Right lobe of liver (tissue), 6 donors: ENCODE data around the gene FOXN4. TPM values are rescaled to one million over a fixed set of nuclear protein-coding genes. Genes with fewer than 3 reads are reported as not detected.

Experiments used
- ATAC-seq, 4 donors: fragments of 200-7000 bp; cut with Tn5 transposase; one replicate each; pipeline ENCODE4 v1.9.1; 2020; ENCODE audit warnings: mild to moderate bottlenecking in 4 of 4, moderate library complexity in 4 of 4
- DNase-seq, 3 donors: peaks; one replicate each; pipeline ENCODE4 v3.0.0-alpha.2; 2020
- H3K27ac ChIP-seq, 3 donors: fragments of 200-600 bp; one replicate each; pipeline ENCODE4 v1.8.0; 2022
- H3K27me3 ChIP-seq, 2 donors: fragments of 200-600 bp; one replicate each; pipeline ENCODE4 v1.8.0; 2022
- H3K36me3 ChIP-seq, 4 donors: fragments of 200-600 bp; sonication (generic) in 1 of 4; one replicate each; pipeline versions ENCODE4 v1.5.1 to v1.8.0; 2017 to 2022; ENCODE audit warnings: control low read depth in 1 of 4
- H3K4me1 ChIP-seq, 4 donors: fragments of 200-600 bp; sonication (generic) in 1 of 4; one replicate each; pipeline versions ENCODE4 v1.5.1 to v1.8.0; 2017 to 2022; ENCODE audit warnings: control low read depth in 1 of 4
- H3K4me3 ChIP-seq, 3 donors: fragments of 200-600 bp; one replicate each; pipeline ENCODE4 v1.8.0; 2022
- H3K9me3 ChIP-seq, 4 donors: fragments of 200-600 bp; sonication (generic) in 1 of 4; one replicate each; pipeline versions ENCODE4 v1.5.1 to v1.8.0; 2017 to 2022; ENCODE audit warnings: control low read depth in 1 of 4
- POLR2A ChIP-seq: fragments of 450-650 bp; IDR thresholded peaks from one replicate; pipeline ENCODE4 v1.6.1; 2017; ENCODE audit warnings: antibody characterized with exemption, mild to moderate bottlenecking
- WGBS: methylation state at CpG from one replicate; pipeline ENCODE4 v1.1.6; 2018; ENCODE audit warnings: low coverage, low lambda C conversion rate; ENCODE audit not compliant: insufficient coverage; ENCODE audit errors: missing lambda C conversion rate; 5-methylcytosine and 5-hydroxymethylcytosine counted together
- intact Hi-C, 2 donors: fragments of 100-400 bp; cut with DNase I; formaldehyde crosslinking; loops; one replicate each; pipeline versions ENCODE4 v1.11.2 to v1.14.1; 2022
- total RNA-seq, 6 experiments: library from RNA; depleted of rRNA in 2 of 6; stranded (reverse); fragments of >200 nt in 2 of 6; fragmentation: NEBNext Ultra II Directional in 3 of 6; extraction: Animal tissue kit (Norgen Biotek cat#: 25700) in 3 of 6; gene quantifications; one replicate each; pipeline versions ENCODE4 v1.1.0 to v1.2.4, GENCODE V29; 2016 to 2023
- TF ChIP-seq, protein P1 (sequence below), 4 donors: fragments of 200-600 bp in 3 of 4; fragments of 450-650 bp in 1 of 4; IDR thresholded peaks; one replicate each; pipeline versions ENCODE4 v1.5.1 to v1.8.0; 2016 to 2022; ENCODE audit warnings: antibody characterized with exemption in 4 of 4, mild to moderate bottlenecking in 2 of 4
- donor health status: DM: no; HTN: yes; CAD: no.
- donor health status: DM: no; HTN: no; CAD: no.
- donor health status: DM: no; HTN: no; CAD: no.
- donor health status: DM: no; HTN: yes; CAD: no.
- donor health status: DM: no; HTN: yes; CAD: no.

FOXN4 gene
- total RNA-seq, 6 experiments from 2014 or later: 0.06 to 0.86 (median 0.15) TPM; not detected in 2

DNA sequence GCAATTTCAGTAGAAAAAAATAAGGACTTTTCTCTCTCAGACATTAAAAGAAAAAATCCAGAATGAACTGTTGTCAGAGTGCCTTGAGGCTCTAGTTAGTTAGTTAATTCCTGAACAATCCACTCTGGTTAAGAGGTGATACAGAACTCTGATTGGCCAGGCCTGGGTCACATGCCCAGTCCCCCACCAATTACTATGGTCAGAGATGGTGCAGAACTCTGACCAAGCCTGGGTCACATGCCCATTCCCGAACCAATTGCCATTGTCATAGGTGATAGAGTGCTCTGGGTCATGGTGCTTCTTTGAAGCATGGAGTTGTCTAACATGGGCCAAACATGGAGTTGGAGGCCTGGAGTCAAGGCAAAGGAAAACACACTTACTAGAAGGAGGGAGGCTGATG is 27.5 kb upstream of the FOXN4 start:
- intact Hi-C loops: no loop called here
- Histone ChIP-seq H3K36me3 (no peaks in the 10 kb centered on the region), H3K27ac (no peak overlapping the region), H3K4me1 (no peaks in the 10 kb centered on the region), H3K27me3 (no peaks in the 10 kb centered on the region), H3K9me3 (no peaks in the 10 kb centered on the region), H3K4me3 (no peak overlapping the region)
- TF ChIP-seq POLR2A: no peak
- TF ChIP-seq, protein P1, sequence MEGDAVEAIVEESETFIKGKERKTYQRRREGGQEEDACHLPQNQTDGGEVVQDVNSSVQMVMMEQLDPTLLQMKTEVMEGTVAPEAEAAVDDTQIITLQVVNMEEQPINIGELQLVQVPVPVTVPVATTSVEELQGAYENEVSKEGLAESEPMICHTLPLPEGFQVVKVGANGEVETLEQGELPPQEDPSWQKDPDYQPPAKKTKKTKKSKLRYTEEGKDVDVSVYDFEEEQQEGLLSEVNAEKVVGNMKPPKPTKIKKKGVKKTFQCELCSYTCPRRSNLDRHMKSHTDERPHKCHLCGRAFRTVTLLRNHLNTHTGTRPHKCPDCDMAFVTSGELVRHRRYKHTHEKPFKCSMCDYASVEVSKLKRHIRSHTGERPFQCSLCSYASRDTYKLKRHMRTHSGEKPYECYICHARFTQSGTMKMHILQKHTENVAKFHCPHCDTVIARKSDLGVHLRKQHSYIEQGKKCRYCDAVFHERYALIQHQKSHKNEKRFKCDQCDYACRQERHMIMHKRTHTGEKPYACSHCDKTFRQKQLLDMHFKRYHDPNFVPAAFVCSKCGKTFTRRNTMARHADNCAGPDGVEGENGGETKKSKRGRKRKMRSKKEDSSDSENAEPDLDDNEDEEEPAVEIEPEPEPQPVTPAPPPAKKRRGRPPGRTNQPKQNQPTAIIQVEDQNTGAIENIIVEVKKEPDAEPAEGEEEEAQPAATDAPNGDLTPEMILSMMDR (IDR thresholded peaks at IDR 0.05): no peak
- ATAC-seq: no peak
- no peak for DNase-seq
- no CpG with 5 or more reads among the region's 1 CpG for WGBS

DNA sequence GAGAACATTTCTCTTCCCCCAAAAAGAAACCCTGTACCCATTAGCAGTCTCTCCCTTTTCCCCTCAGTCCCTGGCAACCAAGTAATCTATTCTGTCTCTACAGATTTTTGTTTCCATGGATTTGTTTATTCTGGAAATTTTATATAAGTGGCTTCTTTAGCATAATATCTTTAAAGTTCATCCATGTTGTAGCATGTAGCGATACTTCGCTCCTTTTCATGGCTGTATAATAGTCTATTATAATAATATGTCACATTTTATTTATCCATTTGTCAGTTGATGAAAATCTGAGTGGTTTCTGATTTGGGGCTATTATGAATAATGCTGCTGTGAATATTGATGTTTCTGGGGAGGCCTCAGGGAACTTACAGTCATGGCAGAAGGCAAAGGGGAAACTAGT is 25.8 kb upstream of the FOXN4 start:
- Histone ChIP-seq H3K36me3 (no peaks in the 10 kb centered on the region), H3K27ac (no peak overlapping the region), H3K4me3 (no peak overlapping the region), H3K27me3 (no peaks in the 10 kb centered on the region), H3K4me1 (no peaks in the 10 kb centered on the region), H3K9me3 (no peaks in the 10 kb centered on the region)
- no peak for TF ChIP-seq POLR2A
- TF ChIP-seq, protein P1 (IDR thresholded peaks at IDR 0.05): no peak
- intact Hi-C loops: no loop called here
- DNase-seq (no peak), ATAC-seq (no peak)
- 86% methylated on average over 2 of the region's 2 CpGs for WGBS

DNA sequence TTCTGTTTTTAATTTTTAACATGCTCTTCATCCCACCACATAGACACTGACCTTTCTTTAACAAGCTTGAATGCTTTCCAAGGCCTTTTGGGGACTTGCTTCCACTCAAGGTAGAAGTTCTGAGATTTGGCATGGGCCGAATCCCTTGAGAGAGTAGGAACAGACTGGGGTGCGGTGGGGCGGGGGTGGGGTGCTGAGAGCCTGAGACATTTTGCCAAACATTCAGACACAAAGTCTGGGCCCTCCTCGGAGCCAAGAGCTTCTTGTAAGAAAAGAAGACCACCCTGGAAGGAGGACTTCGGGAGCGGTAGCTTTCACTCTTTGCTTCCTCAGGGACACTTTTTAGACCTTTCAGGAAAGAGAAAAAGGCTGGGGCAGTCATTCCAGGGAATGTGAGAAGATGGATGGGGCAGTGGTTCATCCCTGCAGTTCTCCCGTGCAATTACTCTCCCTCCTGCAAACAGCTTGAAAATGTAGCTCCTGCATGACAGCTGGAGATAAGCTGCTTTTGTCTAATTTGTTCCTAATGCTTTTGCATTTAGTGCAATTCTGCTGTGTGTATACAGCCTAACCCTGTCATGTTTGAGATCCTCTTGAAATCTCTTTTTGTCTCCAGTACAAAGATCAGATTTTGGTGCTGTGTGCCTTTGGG is 22.3 kb upstream of the FOXN4 start:
- H3K9me3 ChIP-seq: no peaks in the 10 kb centered on the region
- no peaks in the 10 kb centered on the region for H3K27me3 ChIP-seq
- no peak overlapping the region for H3K27ac ChIP-seq
- no peak overlapping the region for H3K4me3 ChIP-seq
- H3K4me1 ChIP-seq: no peaks in the 10 kb centered on the region
- no peaks in the 10 kb centered on the region for H3K36me3 ChIP-seq
- no peak for ATAC-seq
- WGBS: 63% methylated on average over 5 of the region's 7 CpGs
- TF ChIP-seq, protein P1 (IDR thresholded peaks at IDR 0.05): no peak
- TF ChIP-seq POLR2A: no peak
- no peak for DNase-seq
- intact Hi-C loops: no loop called here

DNA sequence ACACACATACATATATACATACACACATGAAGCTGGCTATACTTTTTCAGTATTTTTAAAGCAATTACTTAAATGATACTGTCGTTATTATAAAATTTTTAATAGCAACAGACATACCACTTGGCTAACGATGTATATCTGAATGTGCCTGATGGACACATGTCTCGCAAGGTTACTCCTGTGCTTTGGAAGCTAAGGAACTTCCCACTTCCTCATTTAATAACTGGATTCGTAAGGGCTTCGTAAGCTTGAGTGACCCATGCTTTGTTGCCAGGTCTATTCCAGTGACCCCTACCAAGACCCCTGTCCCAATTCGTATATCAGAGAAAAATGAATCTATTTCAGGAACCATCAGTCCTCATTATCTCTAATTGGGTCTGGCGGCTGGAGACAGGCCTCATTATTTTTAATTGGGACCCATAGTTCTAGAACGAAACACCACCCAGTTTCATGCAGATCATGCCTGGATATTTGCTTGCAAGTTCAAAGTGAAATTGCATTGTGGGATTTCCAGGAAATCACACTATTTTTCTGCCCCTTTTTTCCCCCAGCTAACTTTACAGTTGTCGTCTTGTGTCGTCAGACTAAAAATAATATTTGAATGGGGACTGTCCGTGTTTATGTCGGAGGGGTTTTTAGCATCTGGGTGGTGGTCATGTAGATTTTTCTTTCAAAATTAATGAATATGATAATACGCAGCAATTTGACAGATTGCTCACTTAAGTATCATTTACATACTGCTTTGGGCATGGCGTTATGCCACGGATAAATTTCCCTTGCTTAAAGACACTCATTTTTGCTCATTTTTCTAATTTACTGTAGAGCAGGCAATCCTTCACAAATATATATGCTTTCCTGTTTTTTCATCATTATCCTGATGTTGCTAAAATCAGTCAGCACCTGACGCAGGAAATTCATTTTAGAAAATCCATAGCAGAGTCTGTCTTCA is 21.5 kb upstream of the FOXN4 start:
- intact Hi-C loops: no loop called here
- no peaks in the 10 kb centered on the region for H3K27me3 ChIP-seq
- H3K27ac ChIP-seq: no peak overlapping the region
- H3K4me3 ChIP-seq: no peak overlapping the region
- H3K36me3 ChIP-seq: no peaks in the 10 kb centered on the region
- DNase-seq (no peak), ATAC-seq (no peak)
- H3K9me3 ChIP-seq: no peaks in the 10 kb centered on the region
- H3K4me1 ChIP-seq: no peaks in the 10 kb centered on the region
- 78% methylated on average over 14 of the region's 16 CpGs for WGBS
- TF ChIP-seq, protein P1 (IDR thresholded peaks at IDR 0.05): no peak
- TF ChIP-seq POLR2A: no peak
